HG03520 (cell line): Measurements from ENCODE around the gene BCR.
"Not testable (repeated sequence)": the region's sequence is repeated elsewhere in the genome, so short reads cannot be mapped to it uniquely, and the experiment has no call there.

Source experiments
- ATAC-seq: cut with Tn5 transposase; IDR thresholded peaks from one replicate; pipeline ENCODE4 v1.9.1; 2021; ENCODE audit warnings: mild to moderate bottlenecking, moderate library complexity; ENCODE audit not compliant: unreplicated experiment

The BCR gene

GRCh38 chr22:23285734-23286133, 105.4 kb downstream of the BCR start:
- ATAC-seq, result no peak

GRCh38 chr22:23286296-23286695, 106.0 kb downstream of the BCR start:
- ATAC-seq, result no peak

- ATAC-seq, result no peak
Measured at GRCh38 chr22:23287136-23288095, 107.1 kb downstream of the BCR start.

GRCh38 chr22:23288301-23289129, 108.2 kb downstream of the BCR start:
- no peak for ATAC-seq

GRCh38 chr22:23289130-23289503, 108.8 kb downstream of the BCR start:
- no peak for ATAC-seq

- no peak for ATAC-seq
Measured at GRCh38 chr22:23289851-23290724, 109.8 kb downstream of the BCR start.

GRCh38 chr22:23291806-23292452, 111.6 kb downstream of the BCR start:
- no peak for ATAC-seq

- ATAC-seq, result no peak
Measured at GRCh38 chr22:23292453-23293350, 112.4 kb downstream of the BCR start.

- no peak for ATAC-seq
Measured at GRCh38 chr22:23293720-23294119, 113.4 kb downstream of the BCR start.

GRCh38 chr22:23294221-23294620, 113.9 kb downstream of the BCR start:
- ATAC-seq, result no peak

GRCh38 chr22:23300476-23300875, 120.2 kb downstream of the BCR start:
- ATAC-seq, result no peak

- no peak for ATAC-seq
Measured at GRCh38 chr22:23301591-23301990, 121.3 kb downstream of the BCR start.

GRCh38 chr22:23302171-23303002, 122.1 kb downstream of the BCR start:
- no peak for ATAC-seq

GRCh38 chr22:23305321-23305910, 125.1 kb downstream of the BCR start:
- no peak for ATAC-seq

GRCh38 chr22:23305922-23306374, 125.6 kb downstream of the BCR start:
- no peak for ATAC-seq

- ATAC-seq, result no peak
Measured at GRCh38 chr22:23306438-23306921, 126.2 kb downstream of the BCR start.

GRCh38 chr22:23306926-23307325, 126.6 kb downstream of the BCR start:
- no peak for ATAC-seq

- ATAC-seq, result not testable (repeated sequence)
Measured at GRCh38 chr22:23307511-23307910, 127.2 kb downstream of the BCR start.
